GM12874 (cell line): ENCODE results near the gene PDIA5.

Source experiments
- CTCF ChIP-seq: IDR thresholded peaks from 2 replicates; pipeline ENCODE4 v1.5.1; 2011; ENCODE audit warnings: low read depth, mild to moderate bottlenecking, control low read depth, low read length, moderate library complexity; ENCODE audit not compliant: insufficient read depth

The PDIA5 gene

GRCh38 chr3:123044981-123045763 lies 21.7 kb upstream of the PDIA5 start:
- TF ChIP-seq CTCF, result no peak

GRCh38 chr3:123046262-123047061 lies 20.4 kb upstream of the PDIA5 start:
- no peak for TF ChIP-seq CTCF

GRCh38 chr3:123047062-123047319 lies 19.8 kb upstream of the PDIA5 start:
- no peak for TF ChIP-seq CTCF

- no peak for TF ChIP-seq CTCF
Measured at GRCh38 chr3:123048480-123049237, 18.2 kb upstream of the PDIA5 start.

GRCh38 chr3:123050666-123051065 lies 16.2 kb upstream of the PDIA5 start:
- no peak for TF ChIP-seq CTCF

- no peak for TF ChIP-seq CTCF
Measured at GRCh38 chr3:123053107-123053506, 13.7 kb upstream of the PDIA5 start.

- no peak for TF ChIP-seq CTCF
Measured at GRCh38 chr3:123054109-123054778, 12.6 kb upstream of the PDIA5 start.
